Activated B cell treated with CpG ODN at 0.5 μM for 24 hours (primary cell): Measurements from ENCODE around the gene MYO5C. TPM values are rescaled to one million over a fixed set of nuclear protein-coding genes. Genes with fewer than 3 reads are reported as not detected.

Experiments
- ATAC-seq: fragments of 200-7000 bp; cut with Tn5 transposase; one replicate; pipeline ENCODE4 v1.10.0; 2021; ENCODE audit warnings: low read depth, mild to moderate bottlenecking, moderate library complexity
- CTCF ChIA-PET: fragments of 350-600 bp; sonication (Branson Sonifier 250); formaldehyde crosslinking; loops from one replicate; lab custom pipeline; 2021; ENCODE audit warnings: antibody characterized with exemption; lab: Charles Lee
- POLR2A ChIA-PET: fragments of 350-600 bp; sonication (Branson Sonifier 250); formaldehyde crosslinking; loops from one replicate; lab custom pipeline; 2021; ENCODE audit warnings: antibody characterized with exemption; lab: Charles Lee
- DNase-seq: peaks from one replicate; pipeline ENCODE4 v3.0.0; 2022
- H3K27ac Mint-ChIP-seq: one replicate; pipeline ENCODE4 v1.8.0; 2020; ENCODE audit warnings: mixed read lengths
- H3K27me3 Mint-ChIP-seq: one replicate; pipeline ENCODE4 v1.8.0; 2021; ENCODE audit warnings: mixed read lengths
- H3K36me3 Mint-ChIP-seq: one replicate; pipeline ENCODE4 v1.8.0; 2021; ENCODE audit warnings: low read depth, mixed read lengths
- H3K4me1 Mint-ChIP-seq: one replicate; pipeline ENCODE4 v1.8.0; 2021; ENCODE audit warnings: mixed read lengths
- H3K4me3 Mint-ChIP-seq: one replicate; pipeline ENCODE4 v1.8.0; 2020; ENCODE audit warnings: mild to moderate bottlenecking, mixed read lengths
- H3K9me3 Mint-ChIP-seq: one replicate; pipeline ENCODE4 v1.8.0; 2020; ENCODE audit warnings: mixed read lengths
- CTCF ChIP-seq: fragments of 200-600 bp; IDR thresholded peaks from one replicate; pipeline ENCODE4 v1.8.0; 2022; ENCODE audit warnings: antibody characterized with exemption, mild to moderate bottlenecking
- intact Hi-C: fragments of 100-400 bp; cut with micrococcal nuclease; formaldehyde crosslinking; loops from one replicate; pipeline ENCODE4 v1.15.1; 2024
- total RNA-seq: library from RNA; stranded (reverse); gene quantifications from 2 replicates; pipeline ENCODE4 v1.2.3, GENCODE V29; 2022

The MYO5C gene
- total RNA-seq, 1 donor from 2014 or later: 3.3 TPM

GRCh38 chr15:52236013-52236412 lies 59.6 kb downstream of the MYO5C start:
- peak overlapping the region; percentile 99 for H3K27ac Mint-ChIP-seq
- no peak for DNase-seq
- ChIA-PET CTCF (interaction anchor here (1.0 to 2.2 kb wide), 10 partner anchors 8 to 97 kb away, joined by 3 to 12 read pairs (median 5); no protein-coding TSS in a partner anchor), POLR2A (interaction anchor here (1.0 to 14.3 kb wide), 13 partner anchors 9 to 500 kb away, joined by 3 to 297 read pairs (median 7); partner anchors contain the start of gene ATOSA)
- intact Hi-C loops: no loop called here
- no peaks in the 10 kb centered on the region for H3K27me3 Mint-ChIP-seq
- peak overlapping the region; percentile 75 for H3K4me3 Mint-ChIP-seq
- H3K4me1 Mint-ChIP-seq: peaks cover 70% of the 10 kb centered on the region
- H3K36me3 Mint-ChIP-seq: no peaks in the 10 kb centered on the region
- ATAC-seq: peak; percentile 23
- no peak for TF ChIP-seq CTCF
- no peaks in the 10 kb centered on the region for H3K9me3 Mint-ChIP-seq

GRCh38 chr15:52234596-52235541 lies 60.7 kb downstream of the MYO5C start:
- H3K4me1 Mint-ChIP-seq: peaks cover 78% of the 10 kb centered on the region
- TF ChIP-seq CTCF: no peak
- peak overlapping the region; percentile 75 for H3K4me3 Mint-ChIP-seq
- intact Hi-C loops: loop anchor here (1.0 kb wide), 1 partner anchor 8 kb away; no protein-coding TSS in a partner anchor
- no peaks in the 10 kb centered on the region for H3K9me3 Mint-ChIP-seq
- ATAC-seq (peak; percentile 56), DNase-seq (no peak)
- H3K36me3 Mint-ChIP-seq: no peaks in the 10 kb centered on the region
- peak overlapping the region; percentile 99 for H3K27ac Mint-ChIP-seq
- no peaks in the 10 kb centered on the region for H3K27me3 Mint-ChIP-seq
- ChIA-PET POLR2A (interaction anchor here (0.5 to 14.3 kb wide), 16 partner anchors 8 to 1749 kb away, joined by 3 to 297 read pairs (median 6); partner anchors contain the start of genes ATOSA and LEO1), CTCF (interaction anchor here (1.0 to 2.2 kb wide), 11 partner anchors 7 to 96 kb away, joined by 3 to 12 read pairs (median 5); no protein-coding TSS in a partner anchor)

- no peaks in the 10 kb centered on the region for H3K27me3 Mint-ChIP-seq
- intact Hi-C loops: loop anchor here (1.0 to 2.0 kb wide), 4 partner anchors 23 to 449 kb away; partner anchors contain the start of genes ARPP19 and MAPK6
- peak; percentile 40 for DNase-seq
- no peaks in the 10 kb centered on the region for H3K9me3 Mint-ChIP-seq
- H3K36me3 Mint-ChIP-seq: no peaks in the 10 kb centered on the region
- ChIA-PET CTCF (interaction anchor here (1.3 to 2.2 kb wide), 3 partner anchors 12 to 54 kb away, joined by 4 to 26 read pairs (median 5); no protein-coding TSS in a partner anchor), POLR2A (interaction anchor here (0.6 to 14.3 kb wide), 8 partner anchors 10 to 497 kb away, joined by 3 to 297 read pairs (median 9); partner anchors contain the start of gene ATOSA)
- H3K4me3 Mint-ChIP-seq: peak overlapping the region; percentile 84
- peak overlapping the region; percentile 99 for H3K27ac Mint-ChIP-seq
- TF ChIP-seq CTCF: no peak
- peak; percentile 38 for ATAC-seq
- H3K4me1 Mint-ChIP-seq: peaks cover 91% of the 10 kb centered on the region
These were observed 62.2 kb downstream of the MYO5C start for GRCh38 chr15:52233405-52233804.

GRCh38 chr15:52232327-52232726 lies 63.3 kb downstream of the MYO5C start:
- ATAC-seq (peak; percentile 47), DNase-seq (no peak)
- intact Hi-C loops: loop anchor here (1.0 to 2.0 kb wide), 4 partner anchors 53 to 450 kb away; partner anchors contain the start of genes ARPP19 and MAPK6
- peak overlapping the region; percentile 97 for H3K27ac Mint-ChIP-seq
- CTCF ChIA-PET: interaction anchor here (0.8 to 2.2 kb wide), 6 partner anchors 14 to 53 kb away, joined by 3 to 26 read pairs (median 4); no protein-coding TSS in a partner anchor
- H3K9me3 Mint-ChIP-seq: no peaks in the 10 kb centered on the region
- H3K36me3 Mint-ChIP-seq: no peaks in the 10 kb centered on the region
- H3K27me3 Mint-ChIP-seq: no peaks in the 10 kb centered on the region
- H3K4me3 Mint-ChIP-seq: peak overlapping the region; percentile 81
- peaks cover 87% of the 10 kb centered on the region for H3K4me1 Mint-ChIP-seq
- TF ChIP-seq CTCF: no peak
- POLR2A ChIA-PET: interaction anchor here (0.5 to 14.3 kb wide), 12 partner anchors 9 to 1468 kb away, joined by 3 to 297 read pairs (median 4); partner anchors contain the start of genes ARPP19 and ATOSA
